Hepatic stellate cell (primary cell): ENCODE results near the gene GPC6.

Experiments
- DNase-seq: peaks from one replicate; pipeline ENCODE4 v3.0.0; 2011; ENCODE audit warnings: low spot score

The GPC6 gene

GRCh38 chr13:94415500-94416237 lies 1189.1 kb downstream of the GPC6 start:
- no peak for DNase-seq

GRCh38 chr13:94416454-94417080 lies 1190.0 kb downstream of the GPC6 start:
- DNase-seq, result no peak

GRCh38 chr13:94417294-94417693 lies 1190.7 kb downstream of the GPC6 start:
- DNase-seq, result no peak

GRCh38 chr13:94419304-94419924 lies 1192.8 kb downstream of the GPC6 start:
- DNase-seq, result no peak

- no peak for DNase-seq
These were observed 1193.3 kb downstream of the GPC6 start for GRCh38 chr13:94419925-94420305.

GRCh38 chr13:94427313-94427953 lies 1200.8 kb downstream of the GPC6 start:
- DNase-seq, result no peak

GRCh38 chr13:94431574-94431973 lies 1205.0 kb downstream of the GPC6 start:
- no peak for DNase-seq

GRCh38 chr13:94431987-94432386 lies 1205.4 kb downstream of the GPC6 start:
- DNase-seq, result no peak

GRCh38 chr13:94433055-94433961 lies 1206.7 kb downstream of the GPC6 start:
- no peak for DNase-seq

GRCh38 chr13:94435604-94436226 lies 1209.1 kb downstream of the GPC6 start:
- DNase-seq, result peak; percentile 19

- no peak for DNase-seq
These were observed 1218.2 kb downstream of the GPC6 start for GRCh38 chr13:94444826-94445225.

- DNase-seq, result no peak
These were observed 1227.7 kb downstream of the GPC6 start for GRCh38 chr13:94454334-94454733.

- no peak for DNase-seq
These were observed 1228.3 kb downstream of the GPC6 start for GRCh38 chr13:94454906-94455305.

- DNase-seq, result no peak
These were observed 1228.8 kb downstream of the GPC6 start for GRCh38 chr13:94455414-94455813.
